NCI-H1048 (cell line): ENCODE measurements around the gene ALKBH4.
"Not testable (repeated sequence)": the region's sequence is repeated elsewhere in the genome, so short reads cannot be mapped to it uniquely, and the experiment has no call there.

Source experiments
- DNase-seq: peaks from one replicate; lab custom pipeline; 2025; lab: John Stamatoyannopoulos, UW

Gene ALKBH4

GRCh38 chr7:102426268-102427018, 38.2 kb downstream of the ALKBH4 start:
- no peak for DNase-seq

DNA sequence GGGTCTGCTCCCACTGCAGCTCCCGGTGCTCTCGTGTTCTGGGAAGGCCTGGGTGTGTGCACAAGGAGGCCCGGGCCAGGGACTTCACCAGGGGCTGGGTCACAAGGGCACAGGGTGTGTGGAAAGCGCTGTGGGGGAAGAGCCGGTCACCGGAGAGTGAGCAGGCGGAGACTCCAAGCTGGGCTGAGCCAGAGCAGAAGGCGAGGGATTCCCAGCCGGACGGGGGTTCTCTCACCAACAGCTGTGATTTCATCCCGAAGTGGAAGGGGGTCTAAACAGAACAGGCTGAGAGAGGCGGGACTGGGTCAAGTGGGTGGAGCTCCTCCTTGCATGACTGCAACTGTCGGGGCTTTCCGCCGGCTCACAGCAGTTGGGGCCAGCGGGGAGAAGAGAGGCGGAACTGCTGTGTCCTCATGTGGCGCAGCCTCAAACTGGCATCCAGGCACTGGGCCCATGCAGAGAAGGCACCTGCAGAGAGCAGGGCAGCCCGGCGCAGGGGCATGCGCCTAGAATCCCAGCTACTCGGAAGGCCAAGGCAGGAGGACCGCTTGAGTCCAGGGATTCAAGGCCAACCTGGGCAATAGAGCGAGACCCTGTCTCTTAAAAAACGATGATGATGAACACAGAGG, 38.9 kb downstream of the ALKBH4 start:
- DNase-seq = no peak

DNA sequence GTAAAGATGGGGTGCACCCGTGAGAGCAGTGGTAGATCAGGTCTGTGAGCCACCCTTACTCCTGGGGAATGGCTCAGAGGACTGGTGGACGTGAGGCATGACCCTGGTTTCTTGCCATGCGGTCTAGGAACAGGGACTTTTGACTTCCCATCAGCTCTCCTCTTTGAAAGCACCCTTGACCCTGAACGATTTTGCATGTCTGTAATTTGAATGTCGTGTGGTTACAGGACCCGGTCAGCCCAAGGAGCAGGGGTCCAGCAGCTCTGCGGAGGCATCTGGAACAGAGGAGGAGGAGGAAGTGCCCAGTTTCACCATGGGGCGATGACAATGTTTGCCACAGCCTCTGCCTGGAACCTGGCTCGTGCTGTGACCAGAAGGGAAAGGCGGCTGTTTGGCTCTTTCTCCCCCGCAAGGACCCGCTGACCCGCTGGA, 39.9 kb downstream of the ALKBH4 start:
- DNase-seq = no peak

GRCh38 chr7:102424129-102424551, 40.5 kb downstream of the ALKBH4 start:
- no peak for DNase-seq

DNA sequence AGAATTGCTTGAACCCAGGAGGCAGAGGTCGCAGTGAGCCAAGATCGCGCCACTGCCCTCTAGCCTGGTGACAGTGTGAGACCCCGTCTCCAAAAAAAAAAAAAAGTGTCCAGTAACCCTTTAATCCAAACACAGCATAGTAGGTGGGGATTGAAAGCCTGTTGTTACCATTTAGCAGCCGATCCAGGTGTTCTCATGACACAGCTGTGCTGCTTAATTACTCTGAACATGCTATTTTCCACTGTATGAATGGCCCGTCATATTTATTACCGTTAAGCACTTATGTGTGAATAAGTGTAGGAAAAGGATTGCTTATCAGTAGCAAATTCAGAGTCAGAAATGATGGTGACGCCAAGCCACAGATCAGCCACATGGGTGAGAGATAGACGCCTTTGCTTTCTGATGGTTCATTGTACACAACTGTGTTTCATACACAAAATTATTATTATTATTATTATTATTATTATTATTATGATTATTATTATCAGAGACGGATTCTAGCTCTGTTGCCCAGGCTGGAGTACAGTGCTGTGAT, 42.9 kb downstream of the ALKBH4 start:
- DNase-seq = no peak

GRCh38 chr7:102418592-102418991, 46.1 kb downstream of the ALKBH4 start:
- DNase-seq = no peak

DNA sequence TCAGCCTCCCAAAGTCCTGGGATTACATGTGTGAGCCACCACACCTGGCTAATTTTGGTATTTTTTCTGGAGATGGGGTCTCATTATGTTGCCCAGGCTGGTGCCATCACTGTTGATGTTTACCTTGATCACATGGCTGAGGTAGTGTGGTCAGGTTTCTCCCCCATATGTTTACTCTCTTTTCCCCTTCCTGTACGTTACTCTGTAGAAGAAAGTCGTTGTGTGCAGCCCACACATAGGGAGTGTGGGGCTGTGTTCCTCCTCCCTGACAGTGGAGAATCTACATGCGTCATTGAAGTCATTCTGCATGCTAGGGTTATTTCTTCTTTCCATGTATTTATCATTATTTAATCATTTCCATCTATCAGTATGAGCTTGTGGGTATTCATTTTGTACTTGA, 47.6 kb downstream of the ALKBH4 start:
- no peak for DNase-seq

- DNase-seq = no peak
Observed at GRCh38 chr7:102416406-102416805, 48.3 kb downstream of the ALKBH4 start.

DNA sequence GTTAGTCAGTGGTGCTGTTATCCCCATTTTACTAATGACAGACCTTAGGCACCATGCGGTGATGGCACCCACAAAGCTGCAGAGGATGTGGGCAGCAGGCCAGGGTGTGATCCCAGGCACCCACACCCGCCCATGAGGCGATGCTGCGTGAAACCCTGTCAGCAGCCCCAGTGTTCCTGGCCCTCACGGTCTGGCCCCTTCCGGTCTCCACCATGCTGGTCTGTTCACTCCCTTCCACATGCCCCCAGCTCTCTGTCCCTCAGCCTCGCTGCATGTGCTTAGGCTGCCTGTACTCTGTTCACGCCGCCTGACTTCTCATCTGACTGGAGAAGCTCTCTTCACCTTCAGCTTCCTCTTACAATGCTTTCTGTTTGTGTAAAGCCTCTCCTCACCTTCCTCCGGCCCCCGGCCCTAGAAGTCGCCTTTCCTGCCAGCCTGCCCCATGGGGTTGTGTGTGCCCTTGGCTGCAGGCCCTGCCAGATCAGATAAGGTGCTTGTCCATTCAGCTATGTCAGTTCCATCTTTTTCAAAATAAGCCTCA, 48.9 kb downstream of the ALKBH4 start:
- no peak for DNase-seq

DNA sequence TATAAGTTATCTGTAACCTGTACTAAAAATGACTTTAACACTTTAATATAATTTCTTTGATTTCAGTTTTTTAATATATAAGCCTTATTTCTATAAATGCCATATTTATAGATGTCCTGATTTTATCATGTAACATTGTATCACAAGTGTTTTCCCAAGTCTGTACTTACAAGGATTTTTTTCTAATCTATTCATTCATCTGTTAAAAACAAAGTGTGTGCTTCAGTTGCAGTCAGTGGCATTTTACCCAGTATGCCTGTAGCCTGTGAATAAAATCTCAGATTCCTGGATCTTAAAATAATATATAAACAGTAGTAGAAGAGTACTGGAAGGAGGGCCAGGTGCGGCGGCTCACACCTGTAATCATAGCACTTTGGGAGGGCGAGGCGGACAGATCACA, 51.1 kb downstream of the ALKBH4 start:
- DNase-seq = no peak

DNA sequence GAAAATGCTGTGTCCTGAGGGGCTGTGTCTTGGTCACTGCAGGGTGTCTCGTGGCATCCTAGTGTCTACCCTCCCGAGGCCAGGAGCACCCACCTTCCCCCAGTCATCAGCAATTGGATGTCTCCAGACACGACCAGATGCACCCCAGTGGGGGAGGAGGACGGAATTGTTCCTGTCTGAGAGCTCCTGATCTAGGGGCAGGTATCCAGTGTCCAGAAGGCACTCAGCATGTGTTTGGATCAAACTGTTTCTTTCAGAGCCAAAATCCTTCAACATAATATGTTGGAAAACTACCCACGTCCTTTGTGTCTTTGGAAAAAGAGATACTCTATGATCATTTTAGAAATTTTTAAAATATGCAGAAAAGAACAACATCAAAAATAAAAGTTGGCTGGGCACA, 51.6 kb downstream of the ALKBH4 start:
- DNase-seq = no peak

DNA sequence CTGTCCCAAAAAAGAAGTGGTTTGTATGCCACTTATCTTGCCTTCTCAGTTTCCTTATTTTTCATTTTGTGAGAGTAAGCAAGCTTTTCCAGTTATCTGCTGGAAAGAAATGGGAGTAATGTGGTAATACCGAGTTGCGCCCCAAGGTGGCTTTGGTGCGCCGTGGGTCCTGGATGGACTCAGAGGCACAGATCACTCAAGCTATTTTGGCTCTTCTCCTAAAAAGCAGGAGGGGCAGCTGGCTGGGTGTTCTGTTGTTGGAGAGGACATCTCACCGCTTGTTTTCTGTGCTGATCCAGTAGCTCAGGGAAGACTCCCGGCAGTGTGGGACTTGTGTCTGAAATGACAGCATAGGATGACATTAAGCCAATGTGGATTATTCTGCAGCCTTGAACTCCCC, 52.1 kb downstream of the ALKBH4 start:
- no peak for DNase-seq

GRCh38 chr7:102410918-102411317, 53.7 kb downstream of the ALKBH4 start:
- no peak for DNase-seq

- no peak for DNase-seq
Observed at GRCh38 chr7:102410123-102410522, 54.5 kb downstream of the ALKBH4 start.

GRCh38 chr7:102409340-102409739, 55.3 kb downstream of the ALKBH4 start:
- no peak for DNase-seq

DNA sequence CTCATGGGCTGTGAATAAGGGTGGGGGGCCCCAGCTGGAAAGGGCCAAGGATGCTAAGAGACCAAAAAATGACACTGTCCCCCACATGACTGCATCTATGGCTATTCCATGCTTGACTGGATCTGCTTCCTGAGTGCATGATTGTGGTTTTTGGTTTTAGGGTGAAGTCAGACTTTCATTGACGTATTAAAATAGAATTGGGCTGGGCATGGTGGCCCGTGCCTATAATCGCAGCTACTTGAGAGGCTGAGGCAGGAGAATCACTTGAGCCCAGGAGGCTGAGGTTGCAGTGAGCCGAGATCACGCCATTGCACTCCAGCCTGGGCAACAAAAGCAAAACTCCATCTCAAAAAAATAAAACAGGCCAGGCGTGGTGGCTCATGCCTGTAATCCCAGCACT, 56.1 kb downstream of the ALKBH4 start:
- not testable (repeated sequence) for DNase-seq

DNA sequence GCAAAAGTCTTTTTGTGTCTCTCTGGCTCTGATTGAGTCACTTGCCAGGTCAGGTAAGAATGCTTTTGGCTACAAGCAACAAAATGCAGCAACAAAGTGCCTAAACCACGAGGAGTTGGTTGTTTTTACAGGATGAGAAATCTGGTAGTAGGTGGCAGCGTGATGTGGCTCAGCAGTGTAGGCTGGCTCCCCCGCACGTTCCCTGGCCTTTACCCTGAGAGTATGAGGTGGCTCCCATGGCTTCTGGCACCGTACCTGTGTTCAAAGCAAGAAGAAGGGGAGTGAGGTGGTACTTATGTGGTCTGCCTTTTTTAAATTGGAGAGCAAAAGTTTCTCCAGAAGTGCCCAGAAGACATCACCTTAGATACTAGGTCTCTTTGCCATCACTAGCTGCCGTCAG, 56.8 kb downstream of the ALKBH4 start:
- DNase-seq = no peak
